SK-N-DZ (cell line): ENCODE results near the gene BRSK2.

Source experiments
- DNase-seq: peaks from one replicate; pipeline ENCODE4 v3.0.0-alpha.2; 2015; ENCODE audit warnings: low spot score

BRSK2 gene

DNA sequence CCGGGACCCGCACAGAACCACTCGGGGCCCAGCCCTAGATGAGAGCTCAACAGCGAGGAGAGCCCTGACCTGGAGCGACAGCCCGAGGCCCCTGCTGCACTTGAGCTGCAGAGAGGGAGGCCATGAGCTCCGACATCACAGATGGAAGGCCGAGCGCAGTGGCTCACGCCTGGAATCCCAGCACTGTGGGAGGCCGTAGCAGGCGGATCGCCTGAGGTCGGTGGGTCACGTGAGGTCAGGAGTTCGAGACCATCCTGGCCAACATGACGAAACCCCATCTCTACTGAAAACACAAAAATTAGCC lies 13.8 kb upstream of the BRSK2 start:
- DNase-seq, result no peak

DNA sequence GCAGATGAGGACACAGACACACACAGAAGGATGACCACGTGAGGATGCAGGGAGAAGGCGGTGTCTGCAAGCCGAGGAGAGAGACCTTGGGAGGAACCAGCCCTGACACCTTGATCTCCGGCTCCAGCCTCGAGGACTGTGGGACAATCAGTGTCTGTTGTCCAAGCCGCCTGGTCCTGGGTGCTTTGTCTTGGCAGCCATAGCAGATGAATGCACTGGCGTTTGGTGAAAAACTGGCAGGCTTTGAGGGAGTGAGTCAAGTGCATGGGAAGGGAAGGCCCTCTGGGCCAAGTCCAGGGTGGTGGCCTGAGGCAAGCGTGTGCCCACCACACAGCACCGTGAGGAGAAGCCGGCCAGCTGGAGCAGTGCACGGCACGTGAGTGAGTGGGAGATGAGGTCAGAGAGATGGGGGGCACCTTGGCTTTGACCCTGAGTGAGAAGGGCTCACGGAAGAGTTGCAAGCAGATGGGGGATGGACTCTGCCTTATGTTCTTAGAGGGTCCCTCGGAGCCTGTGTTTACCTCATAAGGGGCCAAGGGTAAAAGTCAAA lies 12.4 kb upstream of the BRSK2 start:
- no peak for DNase-seq

DNA sequence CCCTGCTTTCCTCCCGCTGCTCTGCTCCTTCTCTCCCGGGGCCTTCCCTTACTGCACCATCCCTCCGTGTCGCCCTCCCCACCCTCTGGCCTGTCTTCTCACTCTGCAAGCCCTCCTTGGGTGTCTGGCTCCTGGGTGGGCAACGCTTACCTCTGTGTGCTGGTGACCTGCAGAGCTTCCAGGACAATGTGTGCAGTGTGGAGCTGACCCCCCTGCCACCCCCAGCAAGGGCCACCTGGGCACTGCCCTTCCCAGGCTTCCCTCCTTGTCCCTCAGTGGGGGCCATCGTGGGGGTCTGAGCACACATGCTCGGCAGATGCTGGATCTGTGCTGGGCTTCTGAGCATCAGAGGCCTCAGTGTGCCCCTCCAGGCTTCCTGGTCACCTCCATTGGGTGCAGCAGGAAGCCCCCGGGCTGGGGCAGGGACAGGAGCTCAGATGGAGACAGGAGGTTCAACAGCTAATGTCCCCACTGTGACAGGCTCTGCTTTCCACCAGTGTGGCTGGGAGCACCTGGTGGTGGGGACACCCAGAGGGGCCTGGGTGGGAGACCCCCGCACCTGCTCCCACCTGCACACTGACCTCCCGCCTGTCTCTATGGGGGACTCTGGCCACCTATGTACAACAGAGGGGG lies 7.8 kb upstream of the BRSK2 start:
- DNase-seq, result no peak

DNA sequence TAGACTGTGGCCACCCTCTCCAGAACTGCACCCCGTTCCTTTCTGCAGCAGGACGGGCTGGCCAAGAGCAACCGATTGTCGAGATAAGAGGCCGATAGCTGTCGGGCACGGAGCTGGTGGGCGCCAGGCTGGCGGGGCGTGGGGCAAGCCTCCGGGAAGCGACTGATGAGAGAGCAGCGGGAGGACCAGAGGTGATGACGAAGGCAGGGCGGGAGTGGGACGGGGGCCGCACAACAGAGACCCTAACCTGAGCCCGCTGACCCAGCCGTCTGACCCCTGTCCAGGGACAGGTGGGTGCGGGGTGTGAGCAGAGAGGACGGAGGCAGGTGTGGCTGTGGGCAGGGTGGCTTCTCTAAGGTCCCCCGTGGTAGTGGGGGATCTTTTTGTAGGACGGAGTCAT lies 7.3 kb upstream of the BRSK2 start:
- DNase-seq, result no peak

DNA sequence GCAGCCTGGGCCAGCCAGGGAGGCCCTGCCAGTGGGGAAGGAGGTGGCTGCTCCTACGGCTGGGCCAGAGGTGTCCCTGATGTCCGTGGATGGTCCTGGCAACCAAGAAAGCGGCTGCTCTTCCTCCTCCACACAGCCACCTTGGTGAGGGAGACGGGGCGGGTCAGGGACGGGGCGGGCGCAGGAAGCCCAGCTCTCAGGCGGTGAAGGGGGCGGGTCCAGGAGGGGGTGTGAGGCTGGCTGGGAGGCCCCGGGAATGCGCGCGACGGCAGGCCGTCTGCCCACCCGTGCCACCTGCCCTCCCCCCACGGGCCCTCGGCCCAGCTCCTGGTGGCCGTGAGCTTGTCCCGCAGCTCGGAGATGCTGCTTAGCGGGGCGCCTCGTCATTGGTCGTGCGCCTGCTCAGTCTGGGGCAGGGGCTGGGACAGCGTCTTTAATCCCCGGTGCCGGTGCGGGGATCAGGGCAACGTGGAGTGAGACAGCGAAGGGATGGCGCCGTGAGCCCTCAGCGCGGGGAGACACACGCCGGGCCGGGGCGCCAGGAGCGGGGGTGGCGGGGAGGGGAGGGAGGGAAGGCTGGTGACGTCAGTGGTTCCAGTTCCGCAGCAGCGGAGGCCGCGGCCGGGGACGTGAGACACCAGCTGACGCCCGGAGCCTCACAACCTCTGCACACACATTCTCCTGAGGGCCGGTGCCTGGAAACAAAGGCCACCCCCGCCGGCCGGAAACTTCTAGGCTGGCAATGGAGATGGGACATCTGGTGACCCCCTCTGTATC lies 6.7 kb upstream of the BRSK2 start:
- peak; percentile 66 for DNase-seq

DNA sequence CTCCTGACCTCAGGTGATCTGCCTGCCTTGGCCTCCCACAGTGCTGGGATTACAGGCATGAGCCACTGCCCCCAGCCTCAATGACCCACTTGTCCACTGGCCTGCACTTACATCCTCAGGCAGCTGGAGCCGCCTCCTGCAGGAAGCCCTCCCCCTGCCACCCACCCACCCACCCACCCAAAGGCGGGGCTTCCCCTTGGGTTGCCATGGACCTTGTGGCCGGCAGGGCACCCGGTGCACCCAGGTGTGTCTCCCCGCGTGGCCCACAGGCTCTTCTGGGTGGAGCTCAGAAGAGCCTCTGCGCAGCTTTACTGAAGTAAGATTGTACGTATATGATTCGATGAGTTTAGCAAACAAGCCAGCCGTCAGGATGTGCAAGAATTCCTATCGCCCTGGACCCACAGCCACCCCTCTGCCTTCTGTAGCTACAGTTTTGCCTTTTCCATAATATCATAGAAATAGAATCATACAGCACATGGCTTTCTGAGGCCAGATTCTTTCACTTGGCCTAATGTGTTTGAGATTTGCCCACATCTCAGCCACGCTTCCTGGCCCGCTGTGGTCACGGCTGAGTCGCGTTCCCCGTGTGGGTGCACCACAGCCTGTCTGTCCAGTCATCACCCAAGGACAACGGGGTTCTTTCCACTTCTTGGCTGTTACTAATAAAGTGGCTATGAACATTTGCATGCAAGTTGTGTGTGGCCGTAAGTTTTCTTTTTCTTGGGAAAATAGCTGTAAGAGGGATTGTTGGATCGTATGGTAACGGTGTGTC lies 5.3 kb upstream of the BRSK2 start:
- no peak for DNase-seq

DNA sequence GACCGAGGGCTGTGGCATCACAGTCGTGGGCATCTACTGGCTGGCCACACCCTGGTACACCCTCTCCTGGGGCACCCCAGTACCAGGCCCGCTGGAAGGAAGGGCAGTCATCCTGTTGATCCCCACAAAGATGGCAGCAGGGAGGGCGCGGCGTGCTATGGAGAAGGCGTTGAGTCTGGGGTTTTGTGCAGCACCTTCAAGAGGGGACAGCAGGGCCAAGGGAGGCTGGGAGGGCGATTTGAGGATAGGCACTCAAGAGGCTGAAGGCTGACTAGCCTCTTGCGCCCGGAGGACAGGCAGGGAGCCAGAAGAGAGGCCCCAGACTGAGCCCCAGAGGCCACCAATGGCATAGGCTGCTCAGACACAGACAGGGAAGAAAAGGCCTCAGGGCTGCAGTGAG lies 2.2 kb upstream of the BRSK2 start:
- DNase-seq, result no peak

DNA sequence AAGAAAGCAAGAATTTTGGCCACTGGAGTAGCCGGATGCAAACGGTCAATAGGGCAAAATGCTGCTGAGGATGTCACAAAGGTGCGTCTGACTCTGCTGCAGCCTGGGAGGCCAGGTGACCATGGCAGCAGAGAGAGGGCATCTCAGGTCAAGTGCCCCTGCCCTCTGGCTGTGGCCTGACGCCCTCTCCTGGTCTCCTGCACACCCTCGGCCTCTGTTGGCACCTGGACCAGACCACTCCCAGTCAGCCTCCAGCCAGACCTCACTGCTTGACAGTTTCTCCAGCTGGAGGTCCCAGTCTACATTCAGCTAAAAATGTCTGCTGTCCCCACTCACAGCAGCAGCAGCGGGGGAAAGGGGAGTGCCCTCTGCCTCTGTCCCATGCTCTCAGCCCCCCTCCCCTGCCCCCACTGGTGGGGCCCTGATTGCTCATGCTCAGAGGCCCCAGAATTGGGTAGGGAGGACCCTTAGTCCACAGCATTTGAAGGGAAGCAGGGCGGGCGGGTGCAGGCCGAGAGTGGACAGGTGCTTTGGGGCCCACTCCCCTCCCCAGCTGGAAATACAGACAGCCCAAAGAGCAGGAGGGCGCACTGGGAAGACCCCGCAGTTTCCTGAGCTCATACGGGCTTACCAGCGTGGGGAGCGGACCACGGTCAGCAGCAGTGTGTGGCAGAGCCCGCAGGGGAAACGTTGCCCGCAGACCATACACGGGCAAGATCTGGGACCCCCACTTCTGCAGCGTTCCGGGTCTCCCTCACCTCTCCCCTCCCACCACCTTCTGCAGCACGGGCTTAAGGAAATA lies 1.6 kb upstream of the BRSK2 start:
- no peak for DNase-seq

DNA sequence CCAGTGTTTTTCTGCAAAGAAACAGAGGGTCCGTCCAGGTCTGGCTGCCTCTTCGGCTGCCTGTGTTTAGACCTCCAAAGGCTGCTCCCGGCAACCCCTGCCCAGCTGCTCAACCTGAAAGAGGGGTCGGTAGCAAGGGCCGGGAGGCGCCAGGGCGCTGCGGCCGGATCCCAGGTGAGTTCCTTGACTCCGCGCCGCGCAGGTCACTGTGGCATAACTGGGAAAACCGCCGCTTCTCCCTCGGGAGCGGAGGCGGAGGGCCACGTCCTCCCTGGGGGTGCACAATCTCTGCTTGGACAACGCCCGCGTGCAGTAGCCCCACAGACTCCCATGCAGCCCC lies 1.0 kb upstream of the BRSK2 start:
- DNase-seq, result no peak

DNA sequence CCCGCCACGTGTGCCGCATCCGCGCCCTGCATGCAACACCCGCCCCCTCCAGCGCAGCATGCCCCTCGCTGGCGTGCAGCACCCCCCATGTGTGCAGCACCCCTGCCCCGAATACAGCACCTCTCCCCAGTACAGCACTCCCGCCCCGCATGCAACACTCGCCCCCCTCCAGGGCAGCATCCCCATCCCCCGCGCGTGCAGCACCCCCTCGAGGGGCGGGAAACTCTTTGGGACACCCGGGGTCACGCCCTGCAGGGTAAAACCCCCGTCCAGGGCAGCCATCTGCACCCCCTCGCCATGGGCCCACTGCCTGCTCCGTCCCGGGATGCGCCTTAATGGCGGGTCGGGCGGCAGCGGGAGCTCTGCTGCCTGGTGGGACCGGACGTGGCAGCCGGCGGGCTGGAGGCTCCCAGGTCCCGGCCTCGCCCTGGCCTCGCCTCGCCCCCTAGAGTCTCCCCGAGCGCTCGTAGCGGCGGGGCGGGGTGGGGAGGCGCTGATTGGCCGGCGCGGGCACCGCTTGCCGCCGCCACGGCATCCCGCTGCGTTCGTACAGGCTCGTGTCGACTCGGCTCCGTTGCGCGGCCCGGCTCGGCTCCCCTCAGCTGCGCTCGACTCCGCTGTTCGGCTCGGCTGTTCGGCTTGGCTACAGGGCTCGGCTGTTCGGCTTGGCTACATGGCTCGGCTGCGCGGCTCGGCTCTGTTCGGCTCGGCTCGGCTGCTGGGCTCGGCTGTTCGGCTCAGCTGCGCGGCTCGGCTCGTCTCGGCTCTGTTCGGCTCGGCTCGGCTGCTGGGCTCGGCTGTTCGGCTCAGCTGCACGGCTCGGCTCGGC lies 417 bp upstream of the BRSK2 start:
- peak; percentile 95 for DNase-seq

DNA sequence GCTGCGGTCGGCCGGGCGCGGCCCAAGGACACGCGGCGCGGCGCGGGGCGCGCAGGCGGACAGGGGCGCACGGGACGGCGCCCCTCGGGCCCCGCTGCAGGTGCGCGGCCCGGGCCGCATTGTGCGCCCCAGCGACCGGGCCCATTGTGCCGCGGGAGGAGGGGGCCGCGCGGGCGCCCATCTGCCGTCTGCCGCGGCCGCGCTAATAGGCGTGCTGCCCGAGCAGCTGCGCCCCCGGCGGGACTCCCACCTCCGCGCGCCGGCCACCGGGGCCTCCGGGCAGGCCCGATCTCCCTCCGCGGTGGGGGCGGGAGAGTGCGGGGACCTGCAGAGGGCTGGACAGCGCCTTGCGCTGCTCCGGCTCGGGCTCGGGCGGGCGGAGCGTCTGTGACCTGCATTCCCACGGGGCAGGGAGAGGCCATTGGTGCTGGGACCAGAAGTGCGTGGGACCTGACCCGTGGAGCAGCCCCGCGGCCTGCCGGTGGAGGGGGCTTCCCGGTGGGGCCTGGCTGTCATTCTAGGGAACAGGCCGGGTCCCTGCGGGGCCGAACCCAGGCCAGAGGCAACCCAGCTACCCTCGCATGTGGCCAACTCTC lies 933 bp downstream of the BRSK2 start:
- DNase-seq, result no peak

DNA sequence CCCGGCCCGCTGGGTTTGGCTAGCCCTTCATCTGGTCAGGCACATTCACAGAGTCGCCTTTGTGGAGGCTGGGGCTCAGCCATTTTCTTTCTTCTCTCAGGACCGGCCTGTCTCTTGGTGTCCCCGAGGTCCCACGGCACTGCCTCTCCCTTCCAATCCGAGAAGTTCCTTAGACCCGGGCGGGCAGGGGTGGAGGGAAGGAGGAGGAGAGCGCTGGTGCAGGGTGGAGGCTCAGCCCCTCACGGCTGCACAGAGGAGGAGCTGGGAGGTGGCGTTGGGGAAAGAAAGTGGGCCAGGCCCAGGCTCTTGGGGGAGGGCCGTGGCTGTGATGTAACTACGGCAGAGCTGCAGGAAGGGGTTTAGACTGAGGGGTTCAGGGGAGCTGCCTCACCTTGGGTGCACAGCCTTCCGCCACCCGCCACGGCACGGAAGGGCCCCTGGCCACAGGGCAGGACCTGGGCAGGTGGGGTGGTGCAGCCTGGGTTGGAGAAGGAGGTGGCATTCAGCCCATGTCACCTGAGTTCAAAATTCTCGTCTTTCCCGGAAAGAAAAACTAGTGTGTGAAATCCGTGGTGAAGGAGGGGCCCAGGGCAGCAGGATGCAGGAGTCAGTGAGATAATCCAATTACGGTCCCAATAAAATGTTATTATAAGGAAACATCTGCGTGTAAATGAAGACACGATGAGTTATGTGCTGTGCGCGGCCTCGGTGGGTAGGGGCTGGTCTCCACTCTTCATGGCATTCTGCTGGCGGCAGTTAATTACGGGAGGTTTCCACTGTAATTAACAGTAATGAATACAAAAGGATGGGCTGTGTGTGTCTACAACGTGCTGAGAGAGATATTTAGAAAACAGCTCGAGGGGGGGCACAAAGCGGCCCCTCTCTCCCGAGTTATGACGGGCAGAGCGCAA lies 1.7 kb downstream of the BRSK2 start:
- DNase-seq, result peak; percentile 65

DNA sequence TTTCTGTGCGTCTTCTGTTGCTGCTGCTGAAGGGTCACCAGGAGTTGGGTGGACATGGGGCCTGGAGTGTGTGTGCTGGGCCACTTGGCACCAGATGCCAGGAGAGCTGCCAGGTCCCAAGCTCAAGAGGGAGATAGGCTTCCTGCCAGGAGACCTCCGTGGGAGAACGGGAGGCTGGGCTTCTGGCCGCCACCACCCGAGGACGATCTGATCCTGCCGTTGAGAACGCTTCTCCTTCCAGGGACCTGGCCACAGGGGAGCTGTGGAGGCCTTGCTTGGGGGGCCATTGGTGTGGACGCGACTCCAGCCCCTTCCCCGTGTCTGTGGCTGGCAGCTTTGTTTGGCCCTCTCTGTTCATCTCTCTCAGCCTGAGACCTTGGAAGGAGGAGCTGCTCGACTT lies 2.4 kb downstream of the BRSK2 start:
- no peak for DNase-seq

DNA sequence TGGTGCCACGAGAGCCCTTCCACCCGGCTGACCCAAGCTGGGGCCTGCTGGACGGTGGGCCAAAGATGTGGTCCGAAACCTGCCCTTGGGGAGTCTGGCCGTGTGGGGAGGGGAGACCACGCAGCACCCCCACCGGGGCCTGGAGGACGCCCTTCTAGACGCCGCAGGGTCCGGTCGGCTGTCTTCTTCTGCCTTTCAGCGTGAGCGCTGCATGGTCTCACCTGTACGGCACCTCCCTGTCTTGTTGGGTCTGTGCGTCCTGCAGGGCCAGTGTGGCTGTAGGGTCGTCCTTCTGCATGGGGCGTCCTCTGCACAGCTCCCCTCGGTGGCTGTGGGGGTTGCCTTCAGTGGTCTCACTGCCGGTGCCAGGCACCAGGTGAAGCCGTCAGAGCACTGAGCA lies 2.8 kb downstream of the BRSK2 start:
- no peak for DNase-seq

DNA sequence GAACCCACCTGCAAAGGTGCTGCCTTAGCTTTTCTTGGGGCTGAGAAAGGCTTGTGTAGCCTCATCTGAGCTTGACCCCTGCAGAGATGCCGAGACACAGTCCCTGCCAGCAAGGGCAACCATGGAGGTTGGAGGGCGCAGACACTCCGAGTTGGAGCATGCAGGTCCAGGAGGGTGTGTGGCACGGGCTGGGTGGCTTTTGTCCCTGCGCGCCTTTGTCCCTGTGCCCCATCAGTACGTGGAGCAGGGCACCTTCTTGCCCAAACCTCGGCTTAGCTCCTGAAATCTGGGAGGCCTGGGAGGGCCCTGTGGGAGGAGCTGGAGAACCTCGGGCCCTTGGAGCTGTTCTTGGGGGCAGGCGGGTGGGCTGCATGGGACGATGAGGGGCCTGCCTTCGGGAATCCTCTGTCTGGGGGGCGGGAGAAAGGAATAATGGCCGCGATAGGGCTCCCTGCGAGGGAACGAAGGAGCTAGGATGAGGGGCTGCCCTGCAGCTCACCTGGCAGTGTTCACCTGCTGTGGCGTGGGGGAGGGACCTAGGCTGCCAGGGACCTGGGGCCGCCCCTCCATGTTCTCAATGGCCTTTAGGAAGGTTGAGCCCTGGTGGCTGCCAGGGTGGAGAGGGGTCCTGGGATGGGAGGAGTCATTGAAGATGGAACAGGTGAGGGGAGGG lies 3.4 kb downstream of the BRSK2 start:
- DNase-seq, result no peak

DNA sequence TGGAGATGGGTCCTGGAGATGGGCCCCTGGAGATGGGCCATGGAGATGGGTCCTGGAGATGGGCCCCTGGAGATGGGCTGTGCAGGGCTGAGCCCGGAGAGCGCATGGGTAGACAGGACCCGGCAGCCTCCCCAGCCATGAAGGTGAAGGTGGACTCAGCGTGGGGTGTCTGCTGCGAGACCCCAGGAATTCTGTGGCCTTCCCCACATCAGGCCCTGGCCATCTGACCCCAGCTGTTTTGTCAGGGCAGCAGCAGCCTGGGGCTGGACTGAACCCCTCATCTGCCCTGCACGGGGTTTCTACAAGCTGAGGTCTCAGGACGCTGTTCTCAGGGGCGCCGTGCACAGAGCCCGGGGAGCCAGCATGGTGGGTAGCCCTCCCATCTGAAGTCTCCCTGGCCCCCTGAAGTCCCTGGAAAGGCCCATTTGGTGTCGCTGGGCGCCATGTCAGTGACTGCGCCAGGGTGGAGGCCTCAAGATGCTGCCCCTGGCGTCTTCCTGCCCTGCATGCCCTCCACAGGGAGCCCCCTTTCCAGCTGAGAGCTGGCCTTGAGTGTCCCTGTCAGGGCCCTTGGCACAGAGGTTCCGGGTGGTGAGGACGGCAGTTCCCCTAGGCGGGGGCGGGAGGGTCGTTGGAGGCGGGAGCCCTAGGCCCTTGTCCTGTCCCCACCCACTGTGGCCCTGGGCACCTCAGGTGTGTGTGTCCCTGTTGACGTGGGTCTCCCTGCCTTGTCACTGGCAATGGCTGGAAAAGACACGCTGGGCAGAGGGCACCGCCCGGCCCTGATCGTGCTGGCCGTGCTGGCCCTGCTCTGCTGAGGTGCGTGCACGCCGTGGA lies 5.4 kb downstream of the BRSK2 start:
- no peak for DNase-seq

DNA sequence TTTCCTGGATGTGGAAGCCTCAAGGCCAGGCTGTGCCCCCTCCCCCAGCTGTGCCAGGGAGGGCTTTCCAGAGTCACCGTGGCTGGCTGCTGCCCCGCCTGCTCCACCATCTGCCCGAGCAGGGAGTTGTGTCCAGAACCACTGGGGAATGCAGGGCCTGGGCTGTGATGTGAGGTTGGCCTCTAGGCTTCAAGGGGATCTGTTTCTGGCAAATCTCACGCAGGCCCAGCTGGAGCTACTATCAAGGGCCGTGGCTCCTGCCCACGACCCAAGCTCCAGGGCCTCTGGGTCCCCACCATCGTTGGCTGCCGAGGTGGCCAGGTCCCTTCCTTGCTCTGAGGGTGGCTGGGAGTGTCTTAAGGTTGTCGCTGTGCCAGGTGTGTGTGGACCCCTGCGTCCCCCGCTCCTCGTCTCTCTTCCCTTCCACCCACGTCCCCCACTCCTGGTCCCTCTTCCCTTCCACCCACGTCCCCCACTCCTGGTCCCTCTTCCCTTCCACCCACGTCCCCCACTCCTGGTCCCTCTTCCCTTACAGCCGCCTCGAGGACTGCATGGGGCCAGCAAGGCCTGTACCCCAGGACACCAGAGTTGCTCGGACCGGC lies 6.1 kb downstream of the BRSK2 start:
- no peak for DNase-seq
